Stimulated activated CD4-positive, alpha-beta T cell treated with anti-CD3 and anti-CD28 coated beads, Interleukin-2, amount 100 ng/mL, for 24 hours (primary cell): ENCODE measurements around the gene C9orf43.
"Not testable (repeated sequence)": the region's sequence is repeated elsewhere in the genome, so short reads cannot be mapped to it uniquely, and the experiment has no call there.

Experiments used
- DNase-seq, 2 donors: peaks; one replicate each; pipeline ENCODE4 v3.0.0-alpha.2; 2020

C9orf43 gene

DNA sequence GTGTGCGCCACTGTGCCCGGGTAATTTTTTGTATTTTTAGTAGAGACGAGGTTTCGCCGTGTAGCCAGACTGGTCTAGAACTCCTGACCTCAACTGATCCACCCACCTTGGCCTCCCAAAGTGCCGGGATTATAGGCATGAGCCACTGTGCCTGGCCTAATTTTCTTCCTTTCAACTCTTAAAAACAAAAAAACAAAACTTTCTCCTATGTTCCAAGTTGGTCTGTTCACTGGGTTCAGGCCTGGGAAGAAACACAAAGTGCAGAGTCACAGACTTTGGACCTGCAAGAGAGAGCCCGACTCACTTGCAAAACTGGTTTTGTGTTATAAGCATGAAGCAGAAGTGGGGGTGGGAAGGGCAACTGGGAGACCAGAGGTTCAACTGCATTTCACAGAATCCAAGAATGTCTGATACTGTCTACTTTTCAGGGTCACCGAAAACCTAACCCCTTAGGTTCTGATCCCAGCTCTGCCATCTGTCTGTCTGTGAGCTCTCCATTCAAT lies 28.6 kb upstream of the C9orf43 start:
- DNase-seq: no peak

DNA sequence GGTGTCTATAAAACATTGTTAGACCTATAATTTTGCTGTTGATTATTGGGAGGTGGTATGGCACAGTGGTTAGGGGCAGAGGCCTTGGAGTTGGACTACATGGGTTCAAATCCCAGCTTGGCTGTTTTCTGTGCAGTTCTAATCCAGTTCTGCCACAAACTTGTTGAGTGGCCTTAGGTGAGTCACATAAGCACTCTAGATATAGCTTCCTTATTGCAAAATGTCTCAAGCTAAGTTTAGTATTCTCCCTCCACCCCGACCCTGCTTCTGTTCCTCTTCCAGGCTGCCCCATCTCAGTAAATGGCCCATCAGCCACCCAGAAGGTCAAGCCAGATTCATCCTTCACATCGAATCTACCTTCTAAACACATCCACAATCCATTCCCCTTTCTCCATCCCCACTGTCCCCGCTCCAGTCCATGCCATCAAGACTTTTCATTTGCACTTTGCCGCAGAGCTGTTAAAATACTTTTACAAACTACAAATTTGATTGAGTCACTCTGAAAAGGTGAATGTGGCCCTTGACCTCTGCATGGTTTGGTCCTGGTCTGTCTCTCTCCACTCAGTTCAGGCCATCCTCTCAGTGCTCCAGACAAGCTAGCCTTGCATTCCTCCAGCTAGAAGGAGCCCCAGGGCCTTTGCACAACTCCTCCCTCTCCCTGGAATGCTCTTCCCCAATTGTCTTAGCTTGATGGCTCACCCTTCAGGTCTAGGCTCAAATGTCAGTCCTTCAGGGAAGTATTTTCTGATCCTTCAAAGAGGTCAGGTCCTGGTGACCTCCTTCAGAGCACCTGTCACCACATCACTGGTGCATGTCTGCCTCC lies 23.8 kb upstream of the C9orf43 start:
- DNase-seq: no peak

DNA sequence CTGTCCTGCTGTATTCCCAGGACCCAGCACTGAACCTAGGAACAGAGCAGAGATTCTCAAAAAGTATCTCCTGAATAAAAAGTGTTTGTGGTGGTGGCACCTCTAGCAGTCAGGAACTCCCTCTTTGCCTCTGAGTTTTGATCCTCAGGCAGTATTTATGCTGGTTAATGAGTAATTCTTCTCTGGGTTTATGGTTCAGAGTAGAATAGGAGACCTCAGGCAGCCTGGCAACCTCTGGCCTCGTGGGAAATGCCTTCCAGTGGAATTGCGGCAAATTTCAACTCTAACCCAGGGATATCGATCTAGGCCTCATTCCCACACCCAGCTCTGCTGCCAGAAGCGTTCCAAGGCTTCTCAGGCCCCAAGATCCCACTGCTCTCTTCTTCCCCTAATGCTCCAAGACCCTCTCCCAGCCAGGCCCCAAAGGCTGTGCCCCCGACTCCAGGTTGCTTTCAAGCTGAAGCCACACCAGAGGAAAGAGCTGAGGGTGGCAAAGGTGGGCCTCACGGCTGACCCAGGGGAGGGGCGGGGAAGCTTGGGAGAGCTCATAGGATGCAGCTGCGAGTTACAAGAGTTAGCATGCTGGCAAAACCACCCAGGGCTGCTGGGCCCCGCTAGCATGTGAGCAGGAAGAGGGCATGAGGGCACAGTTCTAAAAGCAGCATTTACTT lies 22.9 kb upstream of the C9orf43 start:
- DNase-seq: no peak

DNA sequence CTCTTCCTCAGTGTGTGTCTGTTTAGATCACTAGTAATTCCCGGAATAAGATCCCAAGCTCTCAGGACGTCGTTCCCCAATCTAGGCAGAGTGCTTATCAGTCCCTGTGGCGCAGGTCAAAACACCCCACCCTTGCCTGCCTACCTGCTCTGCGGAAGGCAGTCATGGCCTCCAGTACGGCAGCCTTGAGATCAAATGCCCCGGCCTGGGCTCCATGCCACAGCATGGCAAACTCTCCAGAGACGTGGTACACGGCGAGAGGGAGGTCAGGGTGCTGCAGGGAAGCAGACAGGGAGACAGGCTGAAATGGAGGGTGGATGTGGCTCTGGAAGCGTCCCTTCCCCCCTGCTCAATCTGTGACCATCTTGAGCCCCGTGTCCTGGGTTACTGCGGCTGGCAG lies 21.7 kb upstream of the C9orf43 start:
- DNase-seq: no peak

DNA sequence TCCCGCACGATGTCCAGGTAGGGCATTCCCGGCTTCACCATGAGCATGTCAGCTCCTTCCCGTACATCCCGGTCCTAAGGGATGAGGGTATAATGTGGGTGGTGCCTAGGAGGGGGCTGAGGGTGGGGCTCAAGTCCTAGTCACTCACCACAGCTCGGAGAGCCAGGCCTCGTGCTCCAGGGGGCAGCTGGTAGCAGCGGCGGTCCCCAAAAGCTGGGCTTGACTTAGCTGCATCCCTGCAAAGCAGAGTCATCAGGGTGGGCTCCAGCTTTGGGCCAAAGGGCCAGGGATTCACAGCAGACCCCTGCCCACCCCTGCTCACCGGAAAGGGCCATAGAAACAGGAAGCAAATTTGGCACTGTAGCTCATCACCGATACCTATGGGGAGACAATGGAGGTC lies 21.1 kb upstream of the C9orf43 start:
- DNase-seq: no peak

DNA sequence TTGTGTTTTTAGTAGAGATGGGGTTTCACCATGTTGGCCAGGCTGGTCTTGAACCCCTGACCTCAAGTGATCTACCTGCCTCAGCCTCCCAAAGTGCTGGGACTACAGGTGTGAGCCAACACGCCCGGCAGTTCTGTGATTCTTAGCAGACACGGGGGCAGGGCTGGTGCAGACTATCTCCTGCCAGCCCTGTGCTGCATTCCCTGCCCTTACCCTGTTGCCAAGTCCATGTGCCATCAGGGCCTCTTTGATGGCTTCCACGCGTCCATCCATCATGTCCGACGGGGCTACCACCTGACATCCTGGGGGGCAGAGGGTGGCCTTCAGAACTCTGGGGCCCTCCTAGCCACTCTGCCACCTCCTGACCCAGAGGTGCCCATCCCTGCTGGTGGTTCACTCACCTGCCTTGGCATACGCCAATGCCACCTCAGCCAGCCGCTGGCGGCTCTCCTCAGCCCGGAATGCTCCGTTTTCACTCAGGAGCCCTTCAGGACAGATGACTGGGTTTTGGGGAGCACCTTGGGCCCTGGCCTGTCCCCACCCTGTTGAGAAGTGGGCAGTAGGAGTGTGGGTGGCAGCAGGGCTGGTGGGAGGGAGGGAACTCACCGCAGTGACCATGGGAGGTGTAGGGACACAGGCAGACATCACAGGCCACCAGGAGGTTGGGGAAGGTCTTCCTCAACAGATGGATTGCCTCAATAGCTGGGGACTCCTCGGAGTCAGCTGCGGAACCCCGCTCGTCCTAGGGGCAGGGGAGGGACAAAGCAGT lies 20.2 kb upstream of the C9orf43 start:
- no peak for DNase-seq

DNA sequence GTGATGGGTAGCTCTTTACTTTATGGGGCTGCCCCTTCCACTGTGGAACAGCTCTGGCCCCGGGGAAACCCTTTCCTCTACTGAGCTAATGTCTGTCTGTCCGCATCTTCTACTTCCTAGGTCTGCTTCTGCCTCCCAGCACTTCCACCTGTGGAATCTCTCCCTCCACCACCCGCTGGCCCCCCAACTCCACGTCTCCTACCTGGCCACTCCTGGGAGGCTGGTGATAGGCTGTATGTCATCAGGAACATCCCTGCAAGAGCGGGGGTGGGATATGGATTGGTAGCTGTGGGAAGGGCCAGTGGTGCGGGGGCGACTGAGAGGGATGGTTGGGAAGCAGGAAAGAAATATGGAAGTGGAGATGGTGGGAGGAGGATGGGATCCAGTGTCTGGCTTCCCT lies 18.6 kb upstream of the C9orf43 start:
- no peak for DNase-seq

DNA sequence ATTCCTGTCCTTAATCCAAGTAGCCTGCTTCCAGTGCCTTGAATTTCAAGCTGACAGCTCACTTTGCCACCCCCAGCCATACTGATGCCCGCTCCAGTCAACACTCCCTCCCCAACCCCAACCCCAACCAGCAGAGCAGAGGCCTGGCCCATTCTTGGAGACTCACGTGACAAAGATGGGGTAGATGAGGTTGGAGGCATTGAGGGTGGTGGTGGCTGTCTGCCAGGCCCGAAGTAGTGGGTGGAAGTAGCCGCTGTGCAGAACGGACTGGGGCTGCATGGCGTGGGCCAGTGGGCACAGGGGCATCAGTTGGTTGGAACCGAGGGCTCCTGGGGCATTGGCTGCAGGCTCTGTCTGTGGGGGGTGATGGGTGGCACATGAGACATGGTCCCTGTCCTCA lies 17.3 kb upstream of the C9orf43 start:
- no peak for DNase-seq

DNA sequence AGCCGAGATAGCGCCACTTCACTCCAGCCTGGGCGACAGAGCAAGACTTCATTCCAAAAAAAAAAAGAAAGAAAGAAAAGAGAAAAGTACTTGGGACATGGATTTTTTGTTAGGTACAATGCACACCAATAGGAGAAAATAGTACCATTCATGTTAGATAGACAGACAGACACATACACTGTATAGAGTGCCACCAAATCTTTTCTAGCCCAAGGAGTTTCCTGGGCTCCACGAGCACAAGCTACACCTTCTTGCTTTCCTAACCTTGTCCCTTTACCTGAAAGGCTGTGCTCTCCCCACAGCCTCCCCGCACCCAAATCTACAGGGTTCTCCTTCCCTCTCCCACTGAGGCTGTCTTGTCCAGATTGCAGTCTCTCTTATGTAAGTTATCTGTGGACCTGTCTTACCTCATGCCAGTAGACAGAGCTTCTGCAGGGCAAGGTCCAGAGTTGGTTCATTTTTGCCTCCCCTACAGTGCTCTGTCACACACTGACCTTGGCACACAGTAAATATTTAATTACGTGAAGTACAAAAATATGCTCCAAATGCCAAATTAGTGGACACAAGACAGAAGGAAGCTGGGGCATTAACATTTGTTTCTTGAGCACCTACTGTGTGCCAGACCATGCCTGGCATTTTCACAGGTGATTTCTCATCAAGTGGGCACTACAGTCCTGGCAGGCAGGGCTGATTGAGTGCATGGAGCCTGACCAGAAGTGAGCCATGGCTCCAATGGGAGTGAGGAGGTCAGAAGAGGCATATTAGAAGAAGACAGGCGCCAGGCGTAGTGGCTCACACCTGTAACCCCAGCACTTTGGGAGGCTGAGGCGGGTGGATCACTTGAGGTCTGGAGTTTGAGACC lies 15.3 kb upstream of the C9orf43 start:
- DNase-seq: no peak

DNA sequence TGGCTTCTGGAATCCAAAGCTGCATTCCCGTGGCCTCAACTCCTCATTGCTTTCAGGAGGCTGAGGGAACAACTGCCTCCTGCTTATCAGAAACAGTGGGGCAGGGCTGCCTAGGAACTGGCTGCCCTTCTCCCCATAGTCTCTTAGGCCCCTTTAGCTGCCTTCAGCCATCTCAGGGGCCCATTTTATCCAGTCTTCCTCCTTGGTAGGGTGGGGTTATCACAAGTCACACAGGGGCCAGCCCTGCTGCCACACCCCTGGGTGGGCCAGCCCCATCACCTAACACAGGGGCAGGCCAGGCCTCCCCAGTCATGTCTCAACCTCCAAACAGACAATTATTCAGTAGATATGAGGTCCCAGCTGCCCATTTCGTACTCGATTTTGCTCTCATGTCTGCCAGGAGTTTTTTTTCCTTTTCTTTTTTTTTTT lies 13.3 kb upstream of the C9orf43 start:
- no peak for DNase-seq

DNA sequence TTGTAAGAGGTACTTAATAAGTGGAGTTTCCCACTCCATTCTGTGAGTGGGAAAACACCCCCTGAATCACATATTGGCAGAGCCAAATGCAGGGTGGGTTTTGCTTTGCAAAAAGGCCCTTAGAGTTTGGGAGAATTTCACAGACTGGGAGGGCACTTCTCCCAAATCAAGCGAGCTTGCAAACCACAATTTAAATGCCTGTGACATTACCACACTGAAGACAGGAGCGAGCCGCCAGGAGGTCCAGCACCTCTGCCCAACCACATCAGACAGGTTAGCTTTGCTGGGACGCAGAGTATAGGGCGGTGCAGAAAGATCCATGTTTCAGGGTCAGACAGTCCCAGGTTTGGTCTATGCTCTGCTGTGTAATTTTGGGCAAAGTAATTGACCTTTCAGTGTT lies 11.8 kb upstream of the C9orf43 start:
- DNase-seq: no peak

DNA sequence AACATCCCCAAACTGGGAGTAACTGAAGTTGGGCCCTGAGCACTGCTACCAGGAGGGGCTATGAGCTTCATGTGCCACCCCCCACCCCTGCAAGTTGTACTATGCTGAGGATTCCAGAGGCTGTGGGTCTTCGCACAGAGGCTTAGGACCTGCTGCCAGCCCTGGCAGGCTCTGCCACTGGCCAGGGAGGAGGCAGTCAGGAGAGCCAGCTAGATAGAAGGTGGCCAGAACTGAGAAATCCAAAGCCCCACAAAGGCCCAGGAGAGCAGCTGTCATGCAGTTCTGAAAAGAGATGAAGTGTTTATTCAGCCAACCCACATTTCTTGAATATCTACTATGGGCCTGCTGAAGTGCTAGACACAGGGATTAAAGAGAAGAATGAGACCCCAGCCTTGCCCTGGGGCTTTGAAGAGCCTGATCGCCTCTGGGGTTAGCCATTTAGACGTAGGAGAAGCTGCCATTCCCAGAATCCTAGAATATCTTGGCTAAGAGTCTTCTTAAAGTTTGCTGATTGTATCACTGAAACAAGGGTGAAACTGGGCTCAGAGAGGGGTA lies 10.8 kb upstream of the C9orf43 start:
- no peak for DNase-seq

DNA sequence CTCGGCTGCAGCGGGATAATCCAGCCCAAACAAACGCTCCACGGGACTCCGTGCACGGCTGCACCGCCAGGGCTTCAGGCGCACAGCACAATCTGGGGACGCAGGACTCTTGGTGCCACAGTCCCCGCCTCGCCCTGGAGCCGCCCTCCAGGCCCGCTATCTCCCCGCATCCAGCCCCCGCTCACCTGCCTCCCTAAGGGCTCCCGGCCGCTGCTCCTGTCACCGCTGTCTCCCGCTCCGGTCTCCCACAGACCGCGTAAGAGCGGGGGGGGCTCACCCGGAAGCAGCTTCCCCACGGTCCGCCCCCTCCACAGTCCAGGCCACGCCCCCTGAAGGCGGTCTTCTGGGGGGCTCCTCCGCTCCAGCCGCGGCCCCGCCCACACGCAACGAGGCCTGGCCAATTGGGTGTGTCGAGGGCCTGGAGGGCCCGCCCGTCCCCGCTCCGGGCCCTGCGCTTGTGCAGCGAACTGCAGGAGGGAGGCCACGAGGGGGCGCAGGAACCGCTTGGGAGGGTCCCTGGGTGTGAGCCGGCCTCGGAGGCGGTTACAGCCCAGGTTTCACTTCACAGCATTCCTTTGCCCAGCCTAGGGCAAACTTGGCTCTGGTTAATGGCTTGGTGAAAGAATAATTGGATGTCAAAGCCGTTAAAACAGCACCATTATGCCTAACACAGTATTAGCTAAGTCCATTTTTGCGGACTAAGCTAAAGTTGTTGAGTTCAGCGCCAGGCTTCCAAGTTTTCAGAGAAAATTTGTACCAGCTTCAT lies 9.3 kb upstream of the C9orf43 start, which contains the start of gene ALAD:
Gene ALAD (minus strand): TSS at position 258 of the 766 bp plus-strand sequence. CDS start 7,725 bp downstream, outside the sequence.
- peak; percentile 99 to 100 for DNase-seq

DNA sequence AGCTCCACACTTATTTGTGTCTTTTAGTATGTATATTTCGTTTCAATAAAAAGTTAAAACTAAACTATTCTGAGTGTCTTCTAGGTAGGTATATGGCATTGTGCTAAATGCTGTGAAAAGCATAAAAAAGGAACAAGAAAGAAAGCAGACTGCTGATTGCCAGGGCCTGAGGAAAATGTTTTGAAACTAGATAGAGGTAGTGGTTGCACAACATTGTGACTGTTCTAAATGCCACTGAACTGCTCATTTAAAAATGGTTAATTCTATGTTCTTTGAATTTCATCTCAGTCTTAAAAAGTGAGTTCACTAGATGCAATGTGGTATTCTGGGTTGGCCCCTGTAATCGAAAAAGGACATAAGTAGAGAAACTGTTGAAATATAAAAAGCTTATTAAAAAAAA lies 6.9 kb upstream of the C9orf43 start:
- DNase-seq: no peak

DNA sequence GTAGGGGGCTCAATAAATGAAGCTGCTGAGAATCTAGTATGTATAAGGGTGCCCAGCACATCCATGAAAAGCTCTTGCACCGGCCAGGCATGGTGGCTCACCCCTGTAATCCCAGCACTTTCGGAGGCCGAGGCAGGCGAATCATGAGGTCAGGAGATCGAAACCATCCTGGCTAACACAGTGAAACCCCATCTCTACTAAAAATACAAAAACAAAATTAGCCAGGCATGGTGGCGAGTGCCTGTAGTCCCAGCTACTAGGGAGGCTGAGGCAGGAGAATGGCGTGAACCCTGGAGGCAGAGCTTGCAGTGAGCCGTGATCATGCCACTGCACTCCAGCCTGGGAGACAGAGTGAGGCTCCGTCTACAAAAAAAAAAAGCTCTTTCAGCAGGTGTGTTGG lies 4.2 kb upstream of the C9orf43 start:
- DNase-seq: not testable (repeated sequence)

DNA sequence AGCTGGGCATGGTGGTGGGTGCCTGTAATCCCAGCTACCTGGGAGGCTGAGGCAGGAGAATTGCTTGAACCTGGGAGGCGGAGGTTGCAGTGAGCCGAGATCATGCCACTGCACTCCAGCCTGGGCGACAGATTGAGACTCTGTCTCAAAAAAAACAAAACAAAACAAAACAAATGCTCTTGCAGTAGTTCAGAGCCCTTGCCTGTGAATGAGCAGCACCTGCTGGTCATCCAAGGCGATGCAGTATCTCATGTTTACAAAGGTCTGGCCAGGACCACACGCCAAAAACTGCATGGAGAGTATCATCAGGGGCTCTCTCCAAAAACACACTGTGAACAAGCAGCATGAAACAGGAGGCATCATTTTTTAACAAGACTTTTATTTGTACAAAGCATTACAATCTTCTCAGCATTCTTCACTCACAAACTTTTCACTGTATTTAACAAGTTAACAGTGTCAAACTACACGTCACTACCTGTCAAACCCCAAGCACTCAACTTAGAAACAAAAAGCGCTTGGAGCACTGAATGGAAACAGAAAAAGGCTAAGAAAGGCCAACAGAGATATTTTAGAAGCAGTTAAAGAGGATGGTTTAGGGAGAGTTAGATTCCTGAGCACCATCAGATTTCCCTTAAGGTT lies 3.6 kb upstream of the C9orf43 start:
- peak; percentile 53 to 56 for DNase-seq

DNA sequence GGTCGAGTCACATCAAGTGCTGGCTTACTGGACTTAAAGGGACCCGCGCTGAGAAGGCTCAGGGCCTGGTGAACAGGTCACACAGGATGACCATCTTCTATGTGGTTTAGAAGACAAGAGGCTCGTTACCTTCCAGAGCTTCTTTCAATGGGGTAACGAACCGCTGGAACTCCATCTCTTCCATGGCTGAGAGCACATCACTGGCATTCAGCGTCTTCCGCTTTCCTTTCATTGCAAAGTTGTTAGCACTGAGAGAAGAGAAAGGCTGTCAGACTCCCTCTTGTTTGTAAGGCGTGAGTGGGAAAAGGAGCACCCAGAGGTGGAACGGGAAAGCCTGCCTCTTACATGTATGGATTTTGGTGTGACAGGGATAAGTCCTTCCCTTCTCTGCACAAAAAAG lies 1.1 kb upstream of the C9orf43 start:
- DNase-seq: no peak

DNA sequence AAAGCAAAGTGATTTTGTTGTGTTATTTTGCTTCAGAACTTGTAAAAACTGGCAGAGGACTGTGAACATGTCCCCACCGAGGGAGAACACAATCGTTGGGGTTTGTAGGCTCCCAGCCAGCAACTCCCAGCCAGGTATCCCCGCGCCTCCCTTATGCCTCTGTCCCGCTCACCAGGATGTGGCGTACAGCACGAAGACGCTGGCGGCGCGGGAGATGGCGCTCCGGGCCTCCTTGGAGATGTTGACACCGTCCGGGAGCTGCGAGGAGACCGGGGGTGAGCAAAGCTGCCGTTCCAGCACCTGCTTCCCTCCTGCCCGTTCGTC lies 702 bp upstream of the C9orf43 start:
- no peak for DNase-seq

DNA sequence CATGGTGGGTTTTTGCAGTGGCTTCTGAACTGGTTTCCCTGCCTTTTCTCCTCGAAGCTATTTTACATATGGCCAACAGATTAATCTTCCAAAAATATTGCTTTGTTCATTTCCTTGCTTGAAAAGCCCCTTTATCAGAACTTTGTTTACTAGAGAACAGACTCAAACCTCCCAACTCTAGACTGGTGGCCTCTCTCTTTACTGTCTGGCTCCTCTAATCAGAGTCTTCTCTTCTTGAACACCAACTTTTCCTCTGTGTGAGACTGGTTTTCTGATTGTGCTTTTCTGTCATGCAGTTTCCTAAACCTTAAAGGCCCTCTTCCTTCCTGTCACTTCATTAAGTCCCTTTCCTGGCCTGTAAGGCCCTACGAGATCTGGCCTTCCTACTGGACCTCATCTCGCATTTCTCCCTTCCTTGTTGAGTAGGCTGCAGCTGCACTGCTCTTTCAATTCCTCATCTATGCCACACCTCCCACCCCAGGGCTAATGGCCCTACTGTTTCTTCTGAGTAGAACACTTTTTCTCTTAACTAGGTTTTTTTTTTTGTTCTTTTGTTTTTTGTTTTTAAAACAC lies 5.7 kb downstream of the C9orf43 start:
- DNase-seq: no peak

DNA sequence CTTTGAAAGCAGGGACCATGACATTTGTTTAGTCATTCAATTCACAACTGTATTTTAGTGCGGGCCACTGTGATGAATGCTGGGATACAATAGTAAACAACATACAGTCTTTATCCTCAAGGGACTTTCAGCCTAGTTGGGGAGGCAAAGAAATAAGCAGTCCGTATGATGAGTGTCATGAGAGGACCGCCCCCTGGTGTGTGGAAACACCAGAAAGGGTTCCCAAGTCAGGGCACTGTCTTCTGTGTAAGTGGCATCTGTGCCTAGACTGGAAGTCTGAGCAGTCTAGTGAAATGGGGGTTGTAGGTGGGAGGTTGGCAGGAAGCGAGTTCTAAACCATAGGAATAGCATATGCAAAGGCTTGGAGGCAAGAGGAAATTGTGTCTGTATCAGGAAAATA lies 6.8 kb downstream of the C9orf43 start:
- DNase-seq: no peak

DNA sequence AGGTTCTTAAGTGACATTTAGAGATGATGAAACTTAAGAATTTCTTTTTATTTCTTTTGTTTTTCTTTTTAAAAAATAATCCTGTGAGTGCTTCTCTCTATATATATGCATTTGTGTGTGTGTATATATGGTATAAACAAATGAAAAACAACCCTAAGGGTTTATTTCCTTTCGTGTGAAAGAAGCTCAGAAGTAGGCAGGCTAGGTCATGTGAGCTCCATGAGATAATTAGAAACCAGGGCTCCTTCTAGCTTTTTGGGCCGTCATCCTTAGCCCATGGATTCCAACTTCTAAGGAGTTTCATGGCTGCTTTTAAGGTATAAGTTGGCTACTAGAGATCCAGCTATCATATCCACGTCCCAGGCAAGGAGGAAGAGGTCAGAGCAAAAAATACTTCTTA lies 11.2 kb downstream of the C9orf43 start:
- DNase-seq: no peak
